Stomach smooth muscle (tissue), 2 donors: ENCODE measurements around the gene WDR4.
A peak's percentile ranks its signal among the peaks of the same experiment; 100 is the strongest.
"Not testable (repeated sequence)": the region's sequence is repeated elsewhere in the genome, so short reads cannot be mapped to it uniquely, and the experiment has no call there.

ENCODE experiments used
- H3K27ac ChIP-seq: one replicate; pipeline ENCODE4 v1.7.0; 2013; ENCODE audit warnings: mild to moderate bottlenecking, low read length, inconsistent platforms
- H3K27me3 ChIP-seq, 2 donors: one replicate each; pipeline ENCODE4 v1.7.0; 2013; ENCODE audit warnings: low read length in 2 of 2; ENCODE audit not compliant: insufficient read depth in 2 of 2, control insufficient read depth in 1 of 2
- H3K36me3 ChIP-seq, 2 donors: one replicate each; pipeline ENCODE4 v1.7.0; 2013; ENCODE audit warnings: low read length in 2 of 2; ENCODE audit not compliant: control insufficient read depth in 2 of 2, insufficient read depth in 2 of 2
- H3K4me1 ChIP-seq: one replicate; pipeline ENCODE4 v1.7.0; 2013; ENCODE audit warnings: low read length; ENCODE audit not compliant: control insufficient read depth, insufficient read depth
- H3K4me3 ChIP-seq, 2 donors: one replicate each; pipeline ENCODE4 v1.7.0; 2013; ENCODE audit warnings: low read length in 2 of 2
- H3K9ac ChIP-seq, 2 donors: one replicate each; pipeline ENCODE4 v1.7.0; 2013; ENCODE audit warnings: low read length in 2 of 2, mild to moderate bottlenecking in 1 of 2
- H3K9me3 ChIP-seq, 2 donors: one replicate each; pipeline ENCODE4 v1.7.0; 2013; ENCODE audit warnings: low read length in 2 of 2; ENCODE audit not compliant: control insufficient read depth in 2 of 2
- donor health status: healthy.
- donor health status: Pancreatic carcinoma.

Gene WDR4

GRCh38 chr21:42911920-42912319 is 32.6 kb upstream of the WDR4 start:
- H3K4me1 ChIP-seq, result not testable (repeated sequence)
- peaks cover 16 to 20% of the 10 kb centered on the region in 2 donors for H3K36me3 ChIP-seq

DNA sequence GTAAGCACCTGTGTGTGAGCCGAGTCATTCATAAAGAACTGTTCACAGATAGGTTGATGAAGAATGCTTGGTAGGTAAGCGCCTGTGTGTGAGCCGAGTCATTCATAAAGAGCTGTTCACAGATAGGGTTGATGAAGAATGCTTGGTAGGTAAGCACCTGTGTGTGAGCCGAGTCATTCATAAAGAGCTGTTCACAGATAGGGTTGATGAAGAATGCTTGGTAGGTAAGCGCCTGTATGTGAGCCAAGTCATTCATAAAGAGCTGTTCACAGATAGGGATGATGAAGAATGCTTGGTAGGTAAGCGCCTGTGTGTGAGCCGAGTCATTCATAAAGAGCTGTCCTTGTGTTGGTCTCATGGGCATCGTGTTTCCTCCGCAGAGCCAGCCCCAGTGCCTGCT is 29.1 kb upstream of the WDR4 start:
- H3K36me3 ChIP-seq, result peaks cover 28 to 42% of the 10 kb centered on the region in 2 donors
- not testable (repeated sequence) for H3K9ac ChIP-seq, H3K9me3 ChIP-seq, H3K27me3 ChIP-seq, H3K27ac ChIP-seq, H3K4me3 ChIP-seq, H3K4me1 ChIP-seq

More at GRCh38 chr21:42911920-42912319, 32.6 kb upstream of the WDR4 start:
- not testable (repeated sequence) for H3K9me3 ChIP-seq, H3K27me3 ChIP-seq, H3K27ac ChIP-seq, H3K9ac ChIP-seq, H3K4me3 ChIP-seq

- Histone ChIP-seq H3K27ac (no peak overlapping the region), H3K36me3 (peaks cover 36 to 42% of the 10 kb centered on the region in 2 donors), H3K9me3 (no peaks in the 10 kb centered on the region), H3K4me3 (no peak overlapping the region), H3K4me1 (no peaks in the 10 kb centered on the region), H3K27me3 (no peaks in the 10 kb centered on the region), H3K9ac (no peak overlapping the region)
These were observed 26.9 kb upstream of the WDR4 start for GRCh38 chr21:42906233-42906632.

DNA sequence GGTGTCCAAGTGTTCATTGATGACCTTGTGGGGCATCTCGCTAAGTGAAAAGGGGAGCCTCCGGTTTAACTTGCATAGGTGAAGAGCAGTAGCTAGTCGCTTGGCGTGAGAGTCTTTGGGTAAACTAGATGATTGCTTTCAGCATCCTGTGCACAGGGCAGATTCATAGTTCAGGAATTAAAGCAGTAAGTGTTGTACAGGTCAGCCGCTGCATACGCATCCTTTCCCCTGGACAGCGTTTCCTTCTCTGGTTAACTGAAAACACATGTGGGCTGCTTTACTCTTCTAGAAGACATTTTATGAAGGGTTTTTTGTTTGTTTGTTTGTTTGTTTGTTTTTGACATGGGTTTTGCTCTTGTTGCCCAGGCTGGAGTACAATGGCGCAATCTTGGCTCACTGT is 25.9 kb upstream of the WDR4 start:
- H3K9me3 ChIP-seq, result no peaks in the 10 kb centered on the region
- H3K4me1 ChIP-seq, result no peaks in the 10 kb centered on the region
- no peak overlapping the region for H3K27ac ChIP-seq
- H3K4me3 ChIP-seq, result no peak overlapping the region
- peaks cover 42 to 45% of the 10 kb centered on the region in 2 donors for H3K36me3 ChIP-seq
- H3K9ac ChIP-seq, result no peak overlapping the region
- H3K27me3 ChIP-seq, result no peaks in the 10 kb centered on the region

- Histone ChIP-seq H3K36me3 (peaks cover 35 to 37% of the 10 kb centered on the region in 2 donors), H3K27ac (no peak overlapping the region), H3K27me3 (no peaks in the 10 kb centered on the region), H3K9ac (no peak overlapping the region), H3K9me3 (no peaks in the 10 kb centered on the region), H3K4me1 (no peaks in the 10 kb centered on the region), H3K4me3 (no peak overlapping the region)
These were observed 24.5 kb upstream of the WDR4 start for GRCh38 chr21:42903817-42904216.

DNA sequence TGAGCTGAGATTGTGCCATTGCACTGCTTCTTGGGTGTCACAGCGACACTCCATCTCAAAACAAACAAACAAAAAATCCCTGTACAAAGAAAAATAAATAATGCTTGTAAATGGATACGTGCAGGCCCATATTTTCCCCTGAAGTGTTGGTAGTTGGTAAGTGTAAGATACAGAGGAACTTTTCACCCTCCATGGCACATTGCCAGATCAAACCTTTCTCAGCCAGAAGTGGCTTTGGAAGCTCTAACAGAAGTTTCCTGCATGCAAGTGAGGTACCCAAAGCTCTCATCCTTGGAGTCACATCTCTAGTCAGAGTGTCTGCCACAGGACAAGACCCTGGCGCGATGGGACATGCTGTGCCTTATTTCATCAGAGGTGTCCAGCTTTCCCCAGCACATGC is 21.1 kb upstream of the WDR4 start:
- no peaks in the 10 kb centered on the region for H3K9me3 ChIP-seq
- no peaks in the 10 kb centered on the region for H3K27me3 ChIP-seq
- H3K36me3 ChIP-seq, result peaks cover 36 to 40% of the 10 kb centered on the region in 2 donors
- H3K4me1 ChIP-seq, result peaks cover under 1% of the 10 kb centered on the region
- no peak overlapping the region for H3K9ac ChIP-seq
- H3K27ac ChIP-seq, result no peak overlapping the region
- H3K4me3 ChIP-seq, result no peak overlapping the region

GRCh38 chr21:42892931-42893755 is 13.8 kb upstream of the WDR4 start, which contains the start of gene NDUFV3:
NDUFV3 (plus strand) TSS chr21:42893309; CDS start chr21:42893334, 25 bp downstream.
- H3K27me3 ChIP-seq, result no peaks in the 10 kb centered on the region
- H3K9ac ChIP-seq, result peak within 1 kb of the TSS; percentile 97 to 98
- no peaks in the 10 kb centered on the region for H3K9me3 ChIP-seq
- H3K27ac ChIP-seq, result peak within 1 kb of the TSS; percentile 95
- peaks cover 7 to 14% of the 10 kb centered on the region in 2 donors for H3K36me3 ChIP-seq
- H3K4me1 ChIP-seq, result peaks cover 8% of the 10 kb centered on the region
- H3K4me3 ChIP-seq, result peak within 1 kb of the TSS; percentile 95 to 97

DNA sequence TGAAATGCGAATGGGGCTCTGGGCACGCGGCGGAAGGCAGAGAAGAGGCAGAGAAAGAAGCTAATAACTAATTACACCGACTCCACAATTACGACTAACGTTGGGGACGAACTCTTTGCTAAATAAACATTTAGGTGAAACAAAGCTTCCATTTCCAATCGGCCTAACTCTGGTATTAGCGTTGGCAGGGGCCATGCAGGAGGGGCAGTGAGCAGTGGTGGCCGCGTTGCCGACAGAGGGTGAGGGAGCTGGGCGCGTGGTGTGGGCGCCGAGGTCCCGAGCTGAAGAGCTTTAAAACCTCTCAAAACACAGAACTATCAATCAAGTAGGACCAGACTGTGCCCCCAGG is 13.2 kb upstream of the WDR4 start:
- Histone ChIP-seq H3K9ac (peak overlapping the region; percentile 81 to 96), H3K4me1 (peaks cover 8% of the 10 kb centered on the region), H3K9me3 (no peaks in the 10 kb centered on the region), H3K4me3 (peak overlapping the region; percentile 82 to 97), H3K36me3 (peaks cover 4 to 9% of the 10 kb centered on the region in 2 donors), H3K27me3 (no peaks in the 10 kb centered on the region), H3K27ac (peak overlapping the region; percentile 95)

GRCh38 chr21:42887326-42887725 is 8.0 kb upstream of the WDR4 start:
- no peaks in the 10 kb centered on the region for H3K36me3 ChIP-seq
- H3K4me1 ChIP-seq, result peaks cover 2% of the 10 kb centered on the region
- H3K27me3 ChIP-seq, result no peaks in the 10 kb centered on the region
- no peak overlapping the region for H3K9ac ChIP-seq
- no peak overlapping the region for H3K4me3 ChIP-seq
- H3K9me3 ChIP-seq, result no peaks in the 10 kb centered on the region
- no peak overlapping the region for H3K27ac ChIP-seq

- Histone ChIP-seq H3K9ac (no peak overlapping the region), H3K4me1 (peaks cover 8% of the 10 kb centered on the region), H3K4me3 (no peak overlapping the region)
These were observed 4.6 kb upstream of the WDR4 start for GRCh38 chr21:42883921-42884320.

DNA sequence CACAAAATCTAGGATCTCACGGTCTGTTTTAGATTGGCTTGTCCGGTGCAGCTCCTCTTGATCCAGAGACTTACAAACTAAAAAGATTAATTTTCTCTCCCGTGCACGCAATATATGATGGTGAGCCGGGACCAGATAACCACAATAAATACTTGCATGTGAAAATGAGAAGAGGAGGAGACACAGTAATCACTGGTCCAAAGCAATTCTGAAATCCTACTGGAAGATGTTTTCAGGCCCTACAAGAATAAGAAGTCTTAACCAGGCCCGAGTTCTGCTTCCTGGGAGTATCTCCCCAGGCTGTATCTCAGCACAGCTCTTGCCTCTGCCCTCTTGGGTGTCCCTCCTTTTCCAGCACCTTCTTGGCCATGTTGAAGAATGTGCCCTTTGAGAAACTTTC is 1.0 kb upstream of the WDR4 start:
- H3K36me3 ChIP-seq, result no peaks in the 10 kb centered on the region
- H3K9me3 ChIP-seq, result no peaks in the 10 kb centered on the region
- peak overlapping the region; percentile 91 to 99 for H3K4me3 ChIP-seq
- peak overlapping the region in 1 of 2 donors; percentile 97 for H3K9ac ChIP-seq
- no peak overlapping the region for H3K27ac ChIP-seq
- no peaks in the 10 kb centered on the region for H3K27me3 ChIP-seq
- peaks cover 18% of the 10 kb centered on the region for H3K4me1 ChIP-seq

More at GRCh38 chr21:42883921-42884320, 4.6 kb upstream of the WDR4 start:
- H3K27me3 ChIP-seq, result no peaks in the 10 kb centered on the region
- no peak overlapping the region for H3K27ac ChIP-seq
- H3K9me3 ChIP-seq, result no peaks in the 10 kb centered on the region
- H3K36me3 ChIP-seq, result no peaks in the 10 kb centered on the region
